Activated CD4-positive, alpha-beta T cell treated with anti-CD3 and anti-CD28 coated beads, Interleukin-2, amount 10 ng/mL, durations not matched to agents 24 days and 14 days (primary cell): Measurements from ENCODE around the gene VPREB3. TPM values are rescaled to one million over a fixed set of nuclear protein-coding genes. Genes with fewer than 3 reads are reported as not detected.

Source experiments
- total RNA-seq: library from RNA; stranded (reverse); gene quantifications from 2 replicates; pipeline ENCODE4 v1.2.3, GENCODE V29; 2022

The VPREB3 gene
- total RNA-seq, 1 donor from 2014 or later, result not detected

Other genes starting within 250 kb of the VPREB3 start
- gene IGLL1, start 174.1 kb downstream of the VPREB3 start, total RNA-seq, result not detected in 2 replicates
- gene DRICH1, start 122.1 kb downstream of the VPREB3 start, total RNA-seq, result 0.24 and 0.61 TPM in 2 replicates
- 6.9 TPM in 2 replicates for gene RGL4, start 63.4 kb downstream of the VPREB3 start, total RNA-seq
- gene ZNF70, start 3.3 kb downstream of the VPREB3 start, total RNA-seq, result 2.5 and 2.6 TPM in 2 replicates
- gene C22orf15, start 8.6 kb upstream of the VPREB3 start, total RNA-seq, result 0.16 and 0.19 TPM in 2 replicates
- 122 and 126 TPM in 2 replicates for gene CHCHD10, start 13.5 kb upstream of the VPREB3 start, total RNA-seq
- 0.50 and 0.70 TPM in 2 replicates for gene MMP11, start 18.4 kb upstream of the VPREB3 start, total RNA-seq
- 89.9 and 92.2 TPM in 2 replicates for gene SMARCB1, start 32.5 kb upstream of the VPREB3 start, total RNA-seq
- gene DERL3, start 84.6 kb upstream of the VPREB3 start, total RNA-seq, result 13.4 and 14.8 TPM in 2 replicates
- 8.0 and 9.3 TPM in 2 replicates for gene SLC2A11, start 103.5 kb upstream of the VPREB3 start, total RNA-seq
- gene MIF, start 140.0 kb upstream of the VPREB3 start, total RNA-seq, result 1,352 and 1,382 TPM in 2 replicates
- 0.36 TPM in 1 of 2 replicates, not detected in the other for gene GSTT2B, start 206.8 kb upstream of the VPREB3 start, total RNA-seq
- 5.0 TPM in 2 replicates for gene DDTL, start 212.5 kb upstream of the VPREB3 start, total RNA-seq
- 106 and 108 TPM in 2 replicates for gene DDT, start 220.0 kb upstream of the VPREB3 start, total RNA-seq
- 0.42 TPM in 1 of 2 replicates, not detected in the other for gene GSTT2, start 225.7 kb upstream of the VPREB3 start, total RNA-seq